HL-60/S4 treated with phorbol 12-myristate 13-acetate at 8.2 ng/mL for 4 days and 3 days (cell line): ENCODE results near the gene NPEPL1.

Experiments
- in situ Hi-C: fragments of 300-500 bp; cut with MboI; formaldehyde crosslinking; loops from 2 replicates; pipeline ENCODE4 v1.15.0; 2022; ENCODE audit warnings: low sequenced_read_pairs

NPEPL1 gene

DNA sequence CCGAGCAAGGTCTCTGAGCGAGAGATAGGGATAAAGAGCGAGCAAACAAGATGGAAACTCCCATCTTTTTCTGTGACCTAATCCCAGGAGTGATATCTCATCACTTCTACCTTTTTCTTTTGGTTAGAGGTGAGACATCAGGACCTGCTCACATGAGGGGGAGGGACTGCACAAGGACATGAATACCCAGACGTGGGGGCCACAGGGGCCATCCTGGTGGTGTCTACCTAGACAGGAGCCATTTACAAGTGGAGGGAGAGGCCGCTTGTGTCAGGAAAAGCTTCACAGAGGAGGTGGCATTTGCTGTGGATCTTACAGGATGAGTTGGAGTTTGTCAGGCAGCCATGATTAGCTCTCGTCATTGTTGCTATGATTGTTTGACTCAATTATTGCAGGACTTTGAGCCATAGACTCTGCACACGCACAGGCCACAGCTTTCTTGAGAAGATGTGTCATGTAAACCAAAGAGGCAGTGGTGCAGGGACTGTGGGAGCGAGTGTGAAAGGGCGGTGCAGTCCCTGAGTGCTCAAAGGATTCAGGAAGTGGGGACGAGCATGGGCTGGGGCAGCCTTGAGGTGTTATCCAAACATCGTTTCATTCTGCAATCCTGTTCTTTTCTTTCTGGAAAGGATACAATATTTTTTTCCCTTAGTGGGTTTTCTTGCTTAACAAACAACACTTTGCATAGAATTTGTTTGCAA lies 7.7 kb downstream of the NPEPL1 start:
- in situ Hi-C loops = no loop called here

- in situ Hi-C loops = no loop called here
These were observed 8.2 kb downstream of the NPEPL1 start for GRCh38 chr20:58700823-58701222.

DNA sequence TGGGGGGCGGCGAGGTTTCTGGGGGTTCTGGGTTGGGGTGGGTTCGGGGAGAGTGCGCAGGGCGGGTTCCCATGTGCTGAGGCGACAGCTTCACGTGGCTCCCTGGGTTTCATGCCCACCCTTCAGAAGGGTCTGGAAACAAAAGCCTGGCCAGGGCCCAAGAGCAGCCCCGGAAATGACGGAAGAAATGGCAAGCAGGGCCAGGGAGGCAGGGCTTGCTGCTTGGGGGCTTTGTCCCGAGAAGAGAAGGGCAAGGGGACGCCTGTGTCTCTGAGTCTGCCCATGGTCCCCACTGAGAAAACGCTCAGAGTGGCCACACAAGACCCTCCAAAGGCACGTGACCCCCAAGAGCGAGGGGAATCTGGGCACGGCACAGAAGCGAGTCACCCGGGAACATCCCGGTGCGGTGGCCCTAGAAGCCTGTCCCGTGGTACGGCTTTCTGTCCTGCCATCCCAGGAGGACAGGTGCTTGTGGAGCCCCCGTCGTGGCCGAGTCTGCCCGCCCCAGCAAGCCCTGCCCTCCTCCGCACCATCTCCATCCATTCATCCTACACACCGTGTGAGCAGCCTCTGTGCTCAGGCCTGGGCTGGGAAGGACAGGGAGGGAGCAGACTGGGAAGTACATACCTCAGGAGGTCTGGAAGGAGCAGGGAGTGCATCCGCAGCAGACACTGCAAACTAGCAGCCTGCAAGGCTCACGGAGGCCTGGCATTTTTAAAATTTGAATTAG lies 9.0 kb downstream of the NPEPL1 start:
- in situ Hi-C loops = no loop called here

GRCh38 chr20:58702161-58702510 lies 9.5 kb downstream of the NPEPL1 start:
- in situ Hi-C loops = no loop called here

DNA sequence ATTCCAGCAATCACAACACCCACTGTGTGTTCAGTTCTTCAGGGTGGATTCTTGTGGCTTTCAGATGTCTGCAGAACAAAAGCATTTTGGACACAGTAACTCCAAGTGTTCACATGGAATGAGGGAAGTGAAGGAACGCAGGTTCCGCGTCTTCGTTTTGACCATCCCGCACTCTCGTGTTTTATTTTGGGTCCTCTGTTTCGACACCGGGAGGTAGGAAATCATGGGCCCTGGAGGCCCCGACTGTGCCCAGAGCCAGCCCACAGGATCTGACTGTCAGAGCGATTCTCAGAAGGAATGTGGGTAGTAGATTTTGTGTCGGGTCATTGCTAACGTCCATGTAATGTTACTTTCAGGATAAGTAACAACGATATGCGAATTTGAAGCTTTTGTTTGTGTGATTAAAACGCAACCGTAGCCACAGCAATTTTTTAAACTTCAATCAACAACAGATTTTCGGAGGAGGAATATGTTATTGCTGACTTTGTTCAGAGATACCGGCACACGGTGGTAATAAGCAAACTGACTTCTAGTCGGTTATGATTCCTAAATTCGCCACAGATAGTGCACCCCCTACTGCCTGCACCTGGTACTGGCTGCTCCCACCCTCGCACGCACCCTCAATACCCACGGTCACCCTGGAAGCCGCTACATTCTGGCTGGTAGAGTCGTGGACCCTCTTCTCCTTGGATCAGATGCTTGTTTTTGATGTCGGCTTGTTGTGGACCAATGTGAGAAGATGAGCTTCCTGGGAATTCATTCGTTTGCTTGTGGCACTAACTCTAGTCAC lies 10.5 kb downstream of the NPEPL1 start:
- in situ Hi-C loops = no loop called here

- in situ Hi-C loops = no loop called here
These were observed 11.3 kb downstream of the NPEPL1 start for GRCh38 chr20:58703765-58704371.

DNA sequence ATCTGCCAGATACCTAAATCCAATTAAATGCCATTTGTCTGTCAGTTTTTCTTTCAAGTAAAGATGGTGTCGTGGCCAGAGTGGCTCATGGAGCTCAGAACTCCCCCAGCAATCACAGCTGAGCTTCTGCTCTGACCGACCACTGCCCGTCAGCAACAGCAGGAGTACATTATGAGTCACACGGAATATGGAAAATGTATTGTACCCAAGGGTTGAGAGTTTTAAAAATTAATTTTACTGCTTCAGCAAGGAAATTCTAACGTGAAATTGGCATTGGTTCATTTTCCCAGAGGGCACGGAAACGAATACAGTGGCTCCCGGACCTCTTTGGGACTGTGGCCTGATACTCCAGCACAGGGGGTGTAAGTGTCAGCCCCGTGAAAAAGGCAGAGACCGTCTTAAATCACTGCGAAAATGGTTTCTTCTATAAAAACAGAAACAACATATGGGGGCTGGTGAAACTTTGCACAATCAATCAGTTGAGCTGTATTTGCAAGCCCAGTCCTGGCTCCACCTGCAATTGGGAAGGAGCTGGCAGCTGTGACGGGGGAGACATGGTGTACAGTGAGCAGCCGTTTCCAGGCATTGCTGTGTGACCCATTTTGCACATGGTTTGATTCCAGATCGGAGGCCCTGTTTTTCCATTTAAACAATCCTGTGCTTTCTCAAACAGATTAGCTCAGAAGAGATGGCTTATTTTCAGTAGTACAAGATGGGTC lies 12.8 kb downstream of the NPEPL1 start:
- in situ Hi-C loops = no loop called here

GRCh38 chr20:58706150-58706892 lies 13.7 kb downstream of the NPEPL1 start:
- in situ Hi-C loops = no loop called here

GRCh38 chr20:58706975-58707681 lies 14.5 kb downstream of the NPEPL1 start:
- in situ Hi-C loops = no loop called here

DNA sequence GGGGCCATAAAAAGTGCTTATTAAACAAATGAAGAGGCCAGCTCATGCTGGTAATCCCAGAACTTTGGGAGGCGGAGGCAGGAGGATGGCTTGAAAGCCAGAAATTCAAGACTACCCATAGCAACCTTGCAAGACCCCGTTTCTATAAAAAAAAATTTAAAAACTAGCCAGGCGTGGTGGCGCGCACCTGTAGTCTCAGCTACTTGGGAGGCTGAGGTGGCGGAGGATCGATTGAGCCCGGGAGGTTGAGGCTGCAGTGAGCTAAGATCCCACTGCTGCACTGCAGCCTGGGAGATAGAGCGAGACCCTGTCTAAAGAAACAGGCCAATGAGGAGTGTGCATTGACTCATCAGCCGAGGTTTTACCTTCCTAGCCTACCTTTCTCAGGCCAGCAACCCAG lies 15.2 kb downstream of the NPEPL1 start:
- in situ Hi-C loops = no loop called here

GRCh38 chr20:58708246-58708931 lies 15.8 kb downstream of the NPEPL1 start:
- in situ Hi-C loops = no loop called here

GRCh38 chr20:58709013-58709702 lies 16.6 kb downstream of the NPEPL1 start:
- in situ Hi-C loops = no loop called here

- in situ Hi-C loops = no loop called here
These were observed 17.1 kb downstream of the NPEPL1 start for GRCh38 chr20:58709703-58710039.

DNA sequence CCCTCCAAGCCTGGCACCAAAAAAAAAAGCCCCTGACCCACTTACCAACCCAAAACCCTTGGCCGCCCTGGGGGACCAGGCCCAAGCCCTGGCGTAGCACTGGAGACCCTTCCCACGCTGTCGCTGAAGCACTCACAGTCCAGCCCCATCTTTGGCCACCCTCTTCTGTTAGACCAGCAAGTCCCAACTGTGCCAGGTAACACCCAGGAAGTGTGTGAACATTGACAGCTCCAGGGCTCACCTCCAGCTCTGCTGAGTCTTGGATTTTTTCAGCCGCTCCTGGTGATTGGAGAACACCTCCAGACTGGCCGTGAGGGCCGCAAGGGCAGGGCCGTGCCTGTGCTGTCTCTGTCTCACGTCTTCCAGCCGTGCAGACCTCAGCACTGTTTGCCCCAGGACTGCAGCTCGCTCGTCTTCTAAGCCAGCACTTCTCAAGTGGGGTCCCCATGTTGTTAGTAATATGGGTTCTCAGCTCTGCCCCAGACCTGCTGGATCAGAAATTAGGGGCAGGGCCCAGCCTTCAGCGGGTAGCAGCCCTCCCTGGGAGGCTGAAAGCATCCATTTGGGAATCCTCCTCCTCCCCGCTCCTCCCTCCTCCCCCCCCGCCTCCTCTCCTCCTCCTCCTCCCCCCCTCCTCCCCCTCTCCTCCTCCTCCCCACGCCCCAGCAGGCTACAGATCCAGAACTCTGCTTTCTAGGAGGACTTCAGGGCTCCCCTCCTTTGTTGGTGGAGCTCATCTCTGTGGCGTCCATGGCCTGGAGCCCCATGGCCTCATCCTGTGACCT lies 18.1 kb downstream of the NPEPL1 start:
- in situ Hi-C loops = no loop called here

- in situ Hi-C loops = no loop called here
These were observed 18.9 kb downstream of the NPEPL1 start for GRCh38 chr20:58711266-58712051.

DNA sequence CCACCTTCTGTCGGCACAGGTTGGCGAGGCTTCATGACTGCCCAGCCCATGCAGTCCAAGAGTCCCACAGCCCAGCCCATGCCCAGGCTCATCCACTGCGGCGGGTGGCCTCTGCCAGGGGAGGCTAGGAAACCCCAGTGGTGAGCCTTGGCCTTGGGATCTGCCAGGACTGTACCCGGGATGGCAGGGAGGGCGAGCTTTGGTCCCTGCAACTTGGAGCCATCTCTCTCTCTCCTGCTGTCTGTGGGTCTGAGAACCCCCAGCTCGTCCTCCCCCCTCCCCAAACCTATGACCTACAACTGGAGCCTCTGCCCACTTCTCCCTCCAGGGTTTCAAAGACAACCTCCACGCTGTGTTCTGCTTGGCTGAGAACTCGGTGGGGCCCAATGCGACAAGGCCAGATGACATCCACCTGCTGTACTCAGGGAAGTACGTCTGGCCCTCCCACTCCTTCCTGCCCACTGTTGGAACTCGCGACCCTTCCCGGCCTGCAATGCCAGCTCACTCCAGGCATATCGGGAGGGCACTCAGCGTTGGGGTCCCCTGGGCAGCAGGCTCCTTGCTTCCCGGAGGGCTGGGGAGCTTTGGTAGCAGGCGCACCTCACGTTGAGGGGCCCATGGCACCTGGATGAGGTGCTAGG lies 19.7 kb downstream of the NPEPL1 start:
- in situ Hi-C loops = no loop called here
